ENCODE data around the gene ATXN7L3.

ATXN7L3 gene

DNA sequence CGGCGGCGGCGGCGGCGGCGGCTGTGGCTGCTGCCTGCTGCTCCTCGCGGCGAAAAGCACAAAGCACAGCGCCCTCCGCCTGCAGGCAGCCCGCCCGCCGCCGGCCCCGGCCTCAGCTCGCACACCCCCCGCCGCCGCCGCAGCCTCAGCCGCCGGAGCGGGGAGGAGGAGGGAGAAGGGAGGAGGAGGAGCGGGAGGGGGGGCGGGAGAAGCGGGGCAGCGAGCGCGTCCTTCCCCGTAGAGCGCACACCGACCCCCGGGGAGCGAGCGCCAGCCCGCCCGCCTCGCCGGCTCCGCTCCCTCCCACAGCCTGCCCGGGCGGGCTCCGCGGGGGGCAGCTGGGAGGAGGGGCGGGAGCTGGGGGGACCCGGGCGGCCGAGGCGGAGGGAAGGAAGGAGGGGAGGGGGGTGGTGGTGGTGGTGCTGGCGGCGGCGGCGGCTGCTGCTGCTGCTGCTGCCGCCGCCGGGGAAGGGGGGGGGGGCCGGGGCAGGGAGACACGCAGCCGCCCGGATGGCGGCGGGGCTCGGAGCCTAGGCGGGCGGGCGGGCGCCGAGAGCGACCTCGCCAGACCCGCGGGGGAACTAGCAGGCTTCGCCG is 20.0 kb upstream of the ATXN7L3 start, which contains the start of gene UBTF:
UBTF (minus strand) TSS at position 60 of the 597 bp plus-strand sequence. CDS start 1,446 bp downstream, outside the sequence.
- TF ChIP-seq ARNT (IDR thresholded peaks at IDR 0.05) (no peak), FOXM1 (IDR thresholded peaks at IDR 0.05; ENCODE audit: borderline replicate concordance) (no peak), TARDBP (IDR thresholded peaks at IDR 0.05) (no peak), ZNF384 (IDR thresholded peaks at IDR 0.05) (no peak), LEF1 (IDR thresholded peaks at IDR 0.05; ENCODE audit: borderline replicate concordance) (no peak), SP1 (IDR thresholded peaks at IDR 0.05) (no peak), L3MBTL2 (conservative IDR thresholded peaks at IDR 0.05) (no peak), FOXK2 (IDR thresholded peaks at IDR 0.05) (no peak), FOXA1 (IDR thresholded peaks at IDR 0.05) (no peak), CTBP1 (IDR thresholded peaks at IDR 0.05; ENCODE audit: borderline replicate concordance) (no peak), BHLHE40 (IDR thresholded peaks at IDR 0.05; ENCODE audit: borderline replicate concordance) (no peak), NFRKB (IDR thresholded peaks at IDR 0.05) (no peak), ELF4 (IDR thresholded peaks at IDR 0.05) (no peak)
- peak; percentile 57 for DNase-seq (ENCODE audit: extremely low spot score)
- ChIA-PET POLR2A (interaction anchor here (0.6 to 5.1 kb wide), 12 partner anchors 9 to 469 kb away, joined by 3 to 27 read pairs (median 4); partner anchors contain the start of genes ATXN7L3, CCDC43, FAM171A2 and SLC25A39), CTCF (interaction anchor here (1.2 kb wide), 1 partner anchor 111 kb away, joined by 3 read pairs; no protein-coding TSS in a partner anchor)

DNA sequence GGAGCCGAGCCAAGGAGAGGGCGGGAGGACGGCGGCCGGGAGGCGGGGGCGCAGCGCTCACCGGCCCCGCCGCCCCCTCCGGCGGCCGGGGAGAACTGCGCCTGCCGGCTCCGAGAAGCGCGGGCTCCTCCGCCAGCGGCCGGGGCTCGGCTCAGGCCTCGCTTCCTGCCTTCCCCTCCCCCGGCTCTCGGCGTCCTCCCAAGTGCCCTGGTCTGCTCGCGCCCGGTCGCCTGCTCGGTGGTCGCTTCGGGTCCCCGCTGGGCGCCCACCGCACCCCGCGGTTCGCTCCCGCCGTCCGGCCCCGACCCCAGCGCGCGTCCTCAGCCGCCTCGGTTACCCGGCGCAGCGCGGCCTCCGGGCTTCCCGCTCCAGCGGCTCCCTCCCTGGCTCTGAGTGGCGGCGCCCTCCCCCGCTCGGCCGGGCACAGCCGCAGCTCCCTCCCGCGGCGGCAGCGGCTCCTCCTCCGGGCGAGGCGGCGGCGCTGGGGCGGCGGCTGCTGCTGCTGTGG is 19.5 kb upstream of the ATXN7L3 start:
- TF ChIP-seq FOXK2 (IDR thresholded peaks at IDR 0.05) (no peak), FOXM1 (IDR thresholded peaks at IDR 0.05; ENCODE audit: borderline replicate concordance) (peak; percentile 62; the same call in 1 of the 2 replicates), LEF1 (IDR thresholded peaks at IDR 0.05; ENCODE audit: borderline replicate concordance) (peak; percentile 70; the same call in 1 of the 2 replicates), ZNF384 (IDR thresholded peaks at IDR 0.05) (no peak)
- ChIA-PET CTCF (interaction anchor here (1.2 kb wide), 1 partner anchor 112 kb away, joined by 3 read pairs; no protein-coding TSS in a partner anchor), POLR2A (interaction anchor here (0.6 to 5.1 kb wide), 10 partner anchors 8 to 470 kb away, joined by 3 to 27 read pairs (median 4); partner anchors contain the start of genes ATXN7L3, CCDC43, FAM171A2 and SLC25A39)
- peak; percentile 73 for DNase-seq (ENCODE audit: extremely low spot score)

GRCh38 chr17:44218344-44219107 is 18.8 kb upstream of the ATXN7L3 start:
- CTCF ChIA-PET = interaction anchor here (0.5 to 1.4 kb wide), 2 partner anchors 14 to 108 kb away, joined by 3 to 5 read pairs; no protein-coding TSS in a partner anchor
- TF ChIP-seq FOXM1 (IDR thresholded peaks at IDR 0.05; ENCODE audit: borderline replicate concordance) (no peak), ZNF384 (IDR thresholded peaks at IDR 0.05) (peak; percentile 94)
- POLR2A ChIA-PET = interaction anchor here (0.5 to 5.1 kb wide), 10 partner anchors 8 to 145 kb away, joined by 3 to 27 read pairs (median 4); partner anchors contain the start of genes ATXN7L3, FAM171A2, HDAC5 and TMUB2
- peak; percentile 86 for DNase-seq (ENCODE audit: extremely low spot score)

DNA sequence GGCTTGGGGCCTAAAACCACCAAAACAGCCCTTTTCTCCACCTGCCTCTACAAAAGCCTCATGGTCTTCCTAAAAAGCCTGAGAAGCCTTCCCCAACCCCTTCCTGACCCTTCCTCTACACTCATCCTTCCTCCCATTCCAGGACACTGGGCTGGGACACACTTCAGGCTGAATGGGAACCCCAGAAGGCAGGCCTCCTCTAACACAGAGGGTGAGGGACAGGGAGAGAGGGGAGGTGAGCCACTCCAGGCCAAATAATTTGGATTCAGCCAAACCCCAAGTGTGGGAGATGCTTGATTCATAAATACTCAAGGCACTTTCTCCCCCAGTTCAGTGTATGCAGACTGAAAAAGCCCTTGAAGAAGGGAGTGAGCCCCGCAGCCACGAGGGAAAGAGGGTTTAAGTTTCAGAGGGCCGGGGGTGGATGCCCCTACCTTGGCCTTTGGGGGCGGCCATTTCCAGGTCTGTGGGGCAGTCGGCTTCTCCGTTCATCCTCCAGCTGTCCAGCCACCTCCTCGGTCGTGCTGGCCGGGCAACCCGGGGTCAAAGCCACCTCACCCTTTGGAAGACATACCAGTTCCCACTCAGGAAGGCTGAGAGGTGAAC is 18.2 kb upstream of the ATXN7L3 start:
- TF ChIP-seq NFRKB (IDR thresholded peaks at IDR 0.05) (no peak), L3MBTL2 (conservative IDR thresholded peaks at IDR 0.05) (no peak), HDGF (IDR thresholded peaks at IDR 0.05; ENCODE audit: borderline replicate concordance) (no peak), SUZ12 (IDR thresholded peaks at IDR 0.05) (no peak), FOXM1 (IDR thresholded peaks at IDR 0.05; ENCODE audit: borderline replicate concordance) (no peak), LEF1 (IDR thresholded peaks at IDR 0.05; ENCODE audit: borderline replicate concordance) (no peak), FOXA1 (IDR thresholded peaks at IDR 0.05) (no peak), ZNF384 (IDR thresholded peaks at IDR 0.05) (no peak), ELF4 (IDR thresholded peaks at IDR 0.05) (no peak)
- CTCF ChIA-PET = interaction anchor here (1.4 kb wide), 1 partner anchor 14 kb away, joined by 5 read pairs; no protein-coding TSS in a partner anchor
- POLR2A ChIA-PET = interaction anchor here (0.5 to 5.1 kb wide), 9 partner anchors 7 to 109 kb away, joined by 3 to 27 read pairs (median 3); partner anchors contain the start of genes ATXN7L3, HDAC5 and TMUB2
- no peak for DNase-seq (ENCODE audit: extremely low spot score)

GRCh38 chr17:44216694-44217093 is 17.0 kb upstream of the ATXN7L3 start:
- ChIA-PET POLR2A (interaction anchor here (0.6 kb wide), 1 partner anchor 66 kb away, joined by 3 read pairs; no protein-coding TSS in a partner anchor), CTCF (no interaction called here)
- no peak for DNase-seq (ENCODE audit: extremely low spot score)
- TF ChIP-seq CTBP1 (IDR thresholded peaks at IDR 0.05; ENCODE audit: borderline replicate concordance) (no peak), NFRKB (IDR thresholded peaks at IDR 0.05) (no peak), ARNT (IDR thresholded peaks at IDR 0.05) (no peak), HDGF (IDR thresholded peaks at IDR 0.05; ENCODE audit: borderline replicate concordance) (no peak), BHLHE40 (IDR thresholded peaks at IDR 0.05; ENCODE audit: borderline replicate concordance) (no peak), FOXK2 (IDR thresholded peaks at IDR 0.05) (no peak), FOXM1 (IDR thresholded peaks at IDR 0.05; ENCODE audit: borderline replicate concordance) (no peak), FOXA1 (IDR thresholded peaks at IDR 0.05) (no peak), SUZ12 (IDR thresholded peaks at IDR 0.05) (no peak), L3MBTL2 (conservative IDR thresholded peaks at IDR 0.05) (no peak), LEF1 (IDR thresholded peaks at IDR 0.05; ENCODE audit: borderline replicate concordance) (no peak), ELF4 (IDR thresholded peaks at IDR 0.05) (no peak), SP1 (IDR thresholded peaks at IDR 0.05) (no peak), ZNF384 (IDR thresholded peaks at IDR 0.05) (no peak), TARDBP (IDR thresholded peaks at IDR 0.05) (no peak)
- TF ChIP-seq, protein P1, sequence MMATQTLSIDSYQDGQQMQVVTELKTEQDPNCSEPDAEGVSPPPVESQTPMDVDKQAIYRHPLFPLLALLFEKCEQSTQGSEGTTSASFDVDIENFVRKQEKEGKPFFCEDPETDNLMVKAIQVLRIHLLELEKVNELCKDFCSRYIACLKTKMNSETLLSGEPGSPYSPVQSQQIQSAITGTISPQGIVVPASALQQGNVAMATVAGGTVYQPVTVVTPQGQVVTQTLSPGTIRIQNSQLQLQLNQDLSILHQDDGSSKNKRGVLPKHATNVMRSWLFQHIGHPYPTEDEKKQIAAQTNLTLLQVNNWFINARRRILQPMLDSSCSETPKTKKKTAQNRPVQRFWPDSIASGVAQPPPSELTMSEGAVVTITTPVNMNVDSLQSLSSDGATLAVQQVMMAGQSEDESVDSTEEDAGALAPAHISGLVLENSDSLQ (IDR thresholded peaks at IDR 0.05) = no peak

GRCh38 chr17:44216173-44216572 is 16.5 kb upstream of the ATXN7L3 start:
- POLR2A ChIA-PET = no interaction called here
- DNase-seq (ENCODE audit: extremely low spot score) = no peak
- CTCF ChIA-PET = no interaction called here
- TF ChIP-seq FOXM1 (IDR thresholded peaks at IDR 0.05; ENCODE audit: borderline replicate concordance) = no peak
- no peak for TF ChIP-seq LEF1 (IDR thresholded peaks at IDR 0.05; ENCODE audit: borderline replicate concordance)
- no peak for TF ChIP-seq ELF4 (IDR thresholded peaks at IDR 0.05)
- no peak for TF ChIP-seq HDGF (IDR thresholded peaks at IDR 0.05; ENCODE audit: borderline replicate concordance)
- TF ChIP-seq SUZ12 (IDR thresholded peaks at IDR 0.05) = no peak
- TF ChIP-seq CTBP1 (IDR thresholded peaks at IDR 0.05; ENCODE audit: borderline replicate concordance) = no peak
- TF ChIP-seq ZNF384 (IDR thresholded peaks at IDR 0.05) = no peak
- no peak for TF ChIP-seq BHLHE40 (IDR thresholded peaks at IDR 0.05; ENCODE audit: borderline replicate concordance)
- TF ChIP-seq FOXA1 (IDR thresholded peaks at IDR 0.05) = no peak
- no peak for TF ChIP-seq SP1 (IDR thresholded peaks at IDR 0.05)
- TF ChIP-seq TARDBP (IDR thresholded peaks at IDR 0.05) = no peak
- no peak for TF ChIP-seq FOXK2 (IDR thresholded peaks at IDR 0.05)
- TF ChIP-seq ARNT (IDR thresholded peaks at IDR 0.05) = no peak
- no peak for TF ChIP-seq NFRKB (IDR thresholded peaks at IDR 0.05)
- TF ChIP-seq L3MBTL2 (conservative IDR thresholded peaks at IDR 0.05) = no peak

Measured in HEK293T (cell line).